GM19397 (cell line): Measurements from ENCODE around the gene CLEC18B.
"Not testable (repeated sequence)": the region's sequence is repeated elsewhere in the genome, so short reads cannot be mapped to it uniquely, and the experiment has no call there.

Experiments used
- ATAC-seq: cut with Tn5 transposase; IDR thresholded peaks from one replicate; pipeline ENCODE4 v1.9.1; 2021; ENCODE audit warnings: mild to moderate bottlenecking, moderate library complexity; ENCODE audit not compliant: unreplicated experiment

CLEC18B gene

DNA sequence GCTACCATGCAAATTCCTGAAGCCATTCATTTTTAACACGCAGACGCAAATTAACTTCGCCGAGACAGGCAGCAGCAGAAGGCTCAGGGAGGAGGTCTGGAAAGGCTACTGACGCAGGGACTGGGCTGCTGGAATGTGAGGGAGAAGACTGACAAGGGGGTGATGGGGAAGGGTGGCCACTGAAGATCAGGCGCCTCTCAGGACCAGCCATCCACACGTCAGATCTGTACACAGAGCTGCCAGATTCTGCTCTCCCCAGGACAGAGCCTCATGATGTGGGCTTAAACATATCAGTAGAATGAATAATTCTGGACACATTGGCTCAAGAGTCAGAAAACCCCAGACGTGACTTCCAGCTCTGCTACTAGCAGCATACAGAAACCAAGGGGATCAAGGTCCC lies 25.6 kb upstream of the CLEC18B start:
- ATAC-seq, result no peak

DNA sequence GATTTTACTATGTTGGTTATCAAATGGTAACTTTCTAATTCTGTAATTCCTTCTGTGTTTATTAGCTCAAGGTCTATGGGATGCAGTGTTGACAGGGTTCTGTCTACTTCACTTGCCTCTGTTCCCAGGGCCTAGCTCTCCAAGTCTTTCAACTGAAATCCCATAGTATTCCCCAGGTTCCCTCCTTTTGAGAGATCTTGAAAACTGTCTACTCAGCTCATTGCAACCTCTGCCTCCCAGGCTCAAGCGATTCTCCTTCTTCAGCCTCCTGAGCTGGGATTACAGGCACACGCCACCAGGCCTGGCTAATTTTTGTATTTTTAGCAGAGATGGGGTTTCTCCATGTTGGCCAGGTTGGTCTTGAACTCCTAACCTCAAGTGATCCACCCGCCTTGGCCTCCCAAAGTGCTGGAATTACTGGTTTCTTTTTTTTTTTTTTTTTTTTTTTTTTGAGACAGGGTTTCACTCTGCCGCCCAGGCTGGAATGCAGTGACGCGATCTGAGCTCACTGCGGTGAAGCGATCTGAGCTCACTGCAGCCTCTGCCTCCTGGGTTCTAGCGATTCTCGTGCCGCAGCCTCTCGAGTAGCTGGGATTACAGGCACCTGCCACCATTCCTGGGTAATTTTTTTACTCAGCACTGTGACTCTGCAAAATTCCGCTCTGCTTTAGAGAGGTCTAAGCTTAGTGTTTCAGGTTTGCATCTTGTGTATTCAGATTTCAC lies 22.5 kb upstream of the CLEC18B start:
- ATAC-seq, result not testable (repeated sequence)

DNA sequence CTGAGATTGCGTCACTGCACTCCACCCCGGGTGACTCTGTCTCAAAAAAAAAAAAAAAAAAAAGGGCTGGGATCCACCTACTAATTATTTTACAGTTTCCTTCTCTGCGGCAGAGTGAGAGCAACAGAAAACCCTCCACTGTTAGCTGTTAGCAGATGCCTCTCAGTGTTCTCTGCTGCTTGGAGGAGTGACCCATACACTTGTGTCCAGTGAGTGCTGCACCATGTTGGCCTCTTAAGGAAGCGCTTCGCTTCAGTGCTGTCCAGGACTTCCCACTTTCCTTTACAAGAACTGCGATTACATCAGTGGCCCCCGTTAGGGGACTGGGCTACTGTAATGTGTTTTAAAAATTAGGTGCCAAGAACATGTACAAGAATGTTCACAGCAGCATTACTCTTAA lies 18.4 kb upstream of the CLEC18B start:
- ATAC-seq, result no peak

DNA sequence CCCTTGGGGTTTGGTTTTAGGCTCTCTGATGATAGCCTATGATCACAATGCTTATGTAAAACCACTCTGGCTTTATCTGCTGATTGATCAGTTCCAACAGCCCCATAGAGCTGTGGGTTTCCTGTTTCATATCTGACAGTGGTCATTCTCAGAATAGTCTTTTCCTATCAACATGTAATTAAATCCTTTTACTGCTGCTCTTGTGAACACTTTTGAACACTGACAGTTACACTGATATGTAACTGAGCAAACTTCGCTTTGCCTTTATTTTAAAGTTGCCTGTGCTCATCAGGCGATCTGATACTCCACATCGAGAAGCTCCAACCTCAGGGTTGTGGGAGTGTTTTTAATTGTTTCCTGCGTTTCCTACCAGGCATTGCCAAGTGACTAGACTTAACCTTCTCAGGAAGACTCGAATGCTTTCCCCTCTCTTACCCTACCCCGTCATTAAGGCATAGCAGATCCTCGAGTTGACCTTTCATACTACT lies 17.3 kb upstream of the CLEC18B start:
- no peak for ATAC-seq

DNA sequence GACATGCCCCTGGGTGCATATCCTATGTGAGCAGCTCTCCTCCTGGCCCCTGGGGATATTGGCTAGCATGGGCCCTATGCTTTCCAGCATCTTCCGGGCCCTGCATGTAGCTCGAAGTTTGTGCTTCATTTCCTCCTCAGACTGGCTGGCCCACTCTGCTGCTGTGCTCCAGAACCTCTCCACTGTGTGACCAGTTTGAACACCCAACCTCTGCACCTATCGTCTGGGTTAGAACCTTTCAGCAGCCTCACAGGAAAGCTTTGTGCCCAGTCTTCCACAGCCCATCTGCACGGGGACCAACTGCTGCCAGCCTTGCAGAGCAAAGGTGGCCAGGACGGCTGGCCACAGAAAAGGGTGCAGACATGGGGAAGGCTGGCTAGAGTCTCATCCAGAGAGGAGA lies 10.2 kb upstream of the CLEC18B start:
- ATAC-seq, result no peak

DNA sequence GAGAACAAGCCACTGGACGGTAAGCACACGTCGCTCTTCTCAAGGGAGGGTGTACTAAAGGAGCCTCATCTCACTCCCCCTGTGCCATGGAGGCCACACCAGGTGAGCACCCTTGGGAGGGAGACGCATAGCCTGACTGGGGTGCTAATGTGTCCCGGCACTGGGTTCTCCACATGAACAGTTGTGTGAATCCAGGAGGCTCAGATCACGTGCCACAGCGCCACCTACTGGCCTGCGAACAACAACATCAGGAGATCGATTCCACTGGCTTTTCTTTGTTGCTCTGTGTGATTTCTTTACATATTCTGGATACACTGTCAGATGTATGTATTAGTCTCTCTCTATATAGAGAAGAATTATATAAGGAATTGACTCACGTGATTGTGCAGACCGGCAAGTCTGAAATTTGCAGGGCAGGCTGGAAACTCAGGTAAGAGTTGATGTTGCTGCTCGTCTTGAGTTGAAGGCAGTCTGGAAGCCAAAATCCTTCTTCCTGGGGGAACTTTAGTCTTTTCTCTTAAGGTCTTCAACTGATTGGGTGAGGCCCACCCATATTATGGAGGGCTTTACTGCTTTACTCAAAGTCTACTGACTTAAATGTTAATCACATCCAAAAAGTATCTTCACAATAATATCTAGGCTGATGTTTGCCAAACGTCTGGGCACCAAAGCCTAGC lies 8.9 kb upstream of the CLEC18B start:
- ATAC-seq, result not testable (repeated sequence)

DNA sequence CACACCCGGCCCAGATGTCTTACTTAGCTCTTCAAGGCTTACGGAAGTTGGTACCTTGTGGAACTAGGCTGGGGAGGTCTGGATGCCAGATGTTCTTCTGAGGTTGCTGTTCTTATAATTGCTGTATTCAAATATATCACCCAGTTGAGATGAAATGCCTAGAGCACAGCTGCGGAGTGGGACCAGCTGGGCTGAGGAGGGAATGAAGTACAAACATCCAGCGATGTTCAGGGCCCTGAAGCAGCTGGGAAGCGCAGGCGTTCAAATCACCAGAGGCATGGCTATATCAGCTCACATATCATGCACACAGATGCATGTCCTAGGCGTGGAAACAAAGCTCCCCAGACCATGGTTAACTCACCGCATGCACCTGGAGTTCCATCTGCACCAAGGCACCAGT lies 7.2 kb upstream of the CLEC18B start:
- not testable (repeated sequence) for ATAC-seq

DNA sequence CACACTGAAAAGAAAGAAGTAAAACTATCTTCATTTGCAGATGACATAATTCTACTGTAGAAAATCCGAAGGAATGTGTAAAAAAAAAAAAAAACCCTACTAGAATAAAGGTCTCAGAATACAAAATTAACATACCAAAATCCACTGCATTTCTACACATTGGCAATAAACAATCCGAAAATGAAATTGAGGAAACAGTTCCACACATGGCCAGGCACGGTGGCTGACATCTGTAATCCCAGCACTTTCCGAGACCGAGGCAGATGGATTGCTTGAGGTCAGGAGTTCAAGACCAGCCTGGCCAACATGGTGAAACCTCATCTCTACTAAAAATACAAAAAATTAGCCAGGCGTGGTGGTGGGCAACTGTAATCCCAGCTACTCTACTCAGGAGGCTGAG lies 4.5 kb upstream of the CLEC18B start:
- ATAC-seq, result not testable (repeated sequence)

DNA sequence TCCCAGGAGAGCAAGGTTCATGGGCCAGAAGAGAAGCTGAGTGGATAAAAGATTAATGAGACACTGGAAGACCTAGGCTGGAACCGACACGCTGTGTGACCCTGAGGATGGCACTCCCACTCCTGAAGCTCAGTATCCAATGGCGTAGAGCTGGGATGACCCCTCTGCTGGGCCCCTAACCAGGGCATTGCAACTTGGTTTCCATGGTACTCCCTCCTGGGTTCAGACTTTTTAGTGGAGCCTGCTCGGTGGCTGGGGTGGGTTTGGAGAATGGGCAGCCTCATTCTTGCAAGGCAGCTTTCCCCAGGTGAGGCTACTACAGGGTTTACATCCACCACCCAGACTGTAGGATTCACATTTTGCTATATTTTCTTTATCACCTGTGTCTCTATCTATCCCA lies 2.4 kb upstream of the CLEC18B start:
- ATAC-seq, result not testable (repeated sequence)

DNA sequence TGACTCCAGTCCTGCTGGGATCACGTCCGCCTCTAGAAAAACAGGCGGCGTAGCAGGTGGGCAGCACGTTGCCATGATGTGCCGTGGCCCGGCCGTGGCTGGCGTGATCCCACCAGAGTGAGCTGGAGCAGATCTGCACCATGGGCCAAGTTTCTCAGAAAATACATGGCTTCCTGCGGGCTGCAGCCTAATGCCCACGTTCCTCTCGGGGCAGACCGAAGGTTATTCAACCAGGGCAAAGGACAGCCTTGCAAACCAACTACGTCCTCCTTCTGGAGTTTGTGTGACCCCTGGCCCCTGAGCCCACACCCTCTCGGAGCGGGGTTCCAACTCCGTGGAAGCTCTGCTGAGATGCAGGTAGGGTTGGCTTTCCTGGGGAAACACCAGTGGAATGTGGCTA lies 808 bp upstream of the CLEC18B start:
- ATAC-seq, result not testable (repeated sequence)

DNA sequence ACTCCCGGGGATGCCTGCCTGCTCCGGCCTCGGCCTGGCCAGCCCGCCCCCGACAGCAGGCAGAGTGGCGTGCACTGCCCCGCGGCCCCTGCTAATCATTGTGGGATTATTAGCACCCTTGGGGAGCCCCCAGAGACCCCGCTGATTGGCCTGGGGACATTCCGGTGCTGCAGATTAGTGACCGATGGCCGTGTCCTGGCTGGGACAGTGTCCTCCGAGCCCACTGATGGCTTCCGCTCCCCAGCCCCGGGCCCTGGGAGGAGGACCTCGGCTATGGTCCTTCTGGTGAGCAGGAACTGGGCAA lies 156 bp upstream of the CLEC18B start:
- ATAC-seq, result not testable (repeated sequence)

DNA sequence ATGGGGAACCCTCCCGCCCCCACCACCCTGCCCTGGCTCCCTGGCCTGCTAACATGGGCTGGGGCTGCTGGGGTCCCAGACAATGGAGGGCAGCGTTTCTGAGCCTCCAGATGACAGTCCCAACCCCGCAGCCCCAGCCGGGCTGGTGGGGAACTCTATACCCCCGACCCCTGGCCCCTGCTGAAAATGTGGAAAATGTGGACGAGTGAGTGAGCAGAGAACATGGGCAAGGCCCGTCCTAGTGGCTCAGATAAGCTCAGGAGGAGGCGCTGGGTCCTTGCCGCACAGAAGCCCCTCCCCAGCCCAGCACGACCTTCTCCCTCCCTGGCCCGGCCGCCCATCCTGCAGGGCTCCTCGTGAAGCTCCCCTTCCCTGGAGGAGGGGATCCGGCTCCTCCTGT lies 1.5 kb downstream of the CLEC18B start:
- not testable (repeated sequence) for ATAC-seq

DNA sequence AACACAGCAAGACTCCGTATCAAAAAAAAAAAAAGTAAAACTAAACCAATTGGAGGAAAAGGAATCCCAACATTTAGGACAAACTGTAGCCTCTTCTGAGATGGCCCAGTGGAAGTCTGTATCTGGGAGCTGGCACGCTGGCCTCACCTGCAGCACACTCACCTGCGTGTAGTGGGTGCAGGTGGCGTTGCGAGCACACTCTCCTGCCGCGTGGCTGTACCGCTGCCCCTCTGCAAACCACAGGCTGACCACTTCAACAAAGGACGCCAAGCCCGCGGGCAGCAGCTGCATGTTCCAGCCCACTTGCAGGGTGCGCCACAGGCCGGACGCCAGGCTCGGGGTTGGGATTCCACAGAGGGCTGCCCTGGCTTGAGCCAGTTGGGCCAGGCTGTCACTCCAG lies 3.4 kb downstream of the CLEC18B start:
- ATAC-seq, result not testable (repeated sequence)

DNA sequence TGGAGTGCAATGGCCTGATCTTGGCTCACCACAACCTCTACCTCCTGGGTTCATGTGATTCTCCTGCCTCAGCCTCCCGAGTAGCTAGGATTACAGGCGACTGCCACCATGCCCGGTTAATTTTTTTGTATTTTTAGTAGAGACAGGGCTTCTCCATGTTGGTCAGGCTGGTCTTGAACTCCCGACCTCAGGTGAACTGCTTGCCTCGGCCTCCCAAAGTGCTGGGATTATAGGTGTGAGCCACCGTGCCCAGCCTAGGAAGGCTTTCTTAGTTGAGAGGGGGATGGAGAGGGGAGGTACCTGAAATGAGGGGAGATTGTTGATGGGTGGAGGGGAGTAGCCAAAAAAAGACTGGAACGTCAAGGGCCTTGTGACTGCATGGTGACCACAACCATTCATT lies 7.4 kb downstream of the CLEC18B start:
- ATAC-seq, result not testable (repeated sequence)

DNA sequence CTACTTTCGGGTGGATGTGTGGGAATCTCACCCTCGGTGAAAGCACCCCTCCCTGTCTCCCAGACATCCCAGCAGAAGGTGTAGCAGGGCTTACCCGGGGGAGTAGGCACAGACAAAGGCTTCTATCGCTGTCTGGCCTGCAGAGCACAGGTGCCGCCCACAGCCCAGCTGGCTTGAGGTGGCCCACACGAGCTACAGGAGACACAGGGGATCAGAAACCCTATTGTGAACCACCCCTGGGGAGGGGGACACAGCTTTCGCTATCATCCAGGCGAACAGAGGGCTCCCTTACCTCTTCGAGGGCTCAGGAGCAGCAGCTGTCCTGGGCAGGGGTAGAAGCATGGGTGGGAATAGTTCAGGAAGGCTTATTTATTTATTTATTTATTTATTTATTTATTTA lies 7.8 kb downstream of the CLEC18B start:
- ATAC-seq, result not testable (repeated sequence)

DNA sequence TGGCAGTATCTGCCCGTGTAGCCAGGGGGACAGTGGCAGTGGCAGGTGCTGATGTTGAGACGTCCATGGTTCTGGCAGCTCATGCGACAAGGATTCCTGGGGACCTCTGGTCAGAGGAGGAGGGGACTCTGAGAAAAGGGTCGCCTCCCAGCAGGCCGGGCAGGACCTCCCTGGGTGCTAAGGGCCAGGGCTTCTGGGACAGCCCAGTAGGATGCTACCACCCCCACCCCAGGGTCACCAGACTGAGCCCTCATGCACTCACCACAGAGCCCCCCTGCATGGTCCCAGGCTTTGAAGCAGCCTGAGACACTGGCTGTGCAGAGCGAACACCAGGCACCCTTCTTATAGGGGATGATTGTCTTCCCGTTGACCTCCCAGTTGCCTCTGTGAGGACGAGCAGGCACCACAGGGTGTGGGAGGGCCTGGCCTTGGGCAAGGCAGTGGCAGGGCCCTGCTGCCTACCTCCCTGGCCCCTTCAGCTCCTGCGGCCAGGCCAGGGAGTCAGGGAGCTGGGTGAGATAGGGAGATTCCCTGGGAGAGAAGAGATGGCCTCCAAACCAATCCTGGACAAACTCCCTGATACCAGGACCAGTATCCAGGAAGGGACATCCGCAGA lies 8.4 kb downstream of the CLEC18B start:
- not testable (repeated sequence) for ATAC-seq

DNA sequence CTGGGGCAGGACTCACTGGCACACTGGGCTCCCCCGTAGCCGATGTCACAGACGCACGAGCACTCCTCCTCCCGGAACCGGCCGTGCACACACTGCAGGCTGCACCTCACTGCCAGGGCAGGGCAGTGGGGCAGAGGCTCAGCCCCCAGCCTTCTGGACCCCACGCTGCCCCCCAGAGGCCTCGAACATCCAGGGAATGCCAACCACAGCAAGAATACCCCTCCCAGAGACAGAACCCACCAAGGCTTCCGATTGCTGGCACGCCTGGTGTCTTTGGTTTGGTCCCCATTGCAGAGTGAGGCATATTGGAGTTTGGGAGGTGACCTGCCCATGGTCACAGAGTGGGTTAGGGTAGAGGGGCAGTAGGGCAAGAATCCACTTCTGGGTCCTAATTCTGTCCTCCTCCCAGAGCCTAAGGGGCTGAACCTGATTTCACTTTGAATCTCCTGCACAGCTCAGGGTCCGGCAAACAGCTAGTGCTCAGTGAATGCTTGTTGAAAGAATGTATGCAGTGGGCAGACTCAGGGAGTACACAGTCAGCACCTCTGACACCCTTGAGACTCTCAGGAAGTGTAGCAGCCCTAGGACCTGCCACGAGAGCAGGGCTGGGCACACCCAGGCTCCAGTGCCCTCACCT lies 9.0 kb downstream of the CLEC18B start:
- not testable (repeated sequence) for ATAC-seq

DNA sequence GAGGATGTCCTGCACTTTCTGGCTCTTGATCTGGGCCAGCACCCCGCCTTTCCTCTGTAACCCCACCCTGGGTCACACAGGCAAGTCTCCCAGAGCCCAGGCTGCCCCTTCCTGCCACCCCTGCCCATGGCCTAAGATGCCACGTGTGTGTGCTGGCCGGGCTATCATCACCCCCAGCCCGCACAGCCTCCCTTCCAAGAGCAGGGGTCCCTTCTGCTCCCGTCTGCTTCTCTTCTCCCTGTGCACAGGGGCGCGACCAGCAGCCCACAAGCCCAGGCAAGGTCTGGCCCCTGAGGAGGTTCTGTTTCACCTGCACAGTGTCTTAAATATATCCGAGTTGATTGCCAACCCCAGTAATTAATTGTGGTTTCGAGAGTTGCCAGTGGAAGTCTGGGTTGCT lies 10.3 kb downstream of the CLEC18B start:
- not testable (repeated sequence) for ATAC-seq

DNA sequence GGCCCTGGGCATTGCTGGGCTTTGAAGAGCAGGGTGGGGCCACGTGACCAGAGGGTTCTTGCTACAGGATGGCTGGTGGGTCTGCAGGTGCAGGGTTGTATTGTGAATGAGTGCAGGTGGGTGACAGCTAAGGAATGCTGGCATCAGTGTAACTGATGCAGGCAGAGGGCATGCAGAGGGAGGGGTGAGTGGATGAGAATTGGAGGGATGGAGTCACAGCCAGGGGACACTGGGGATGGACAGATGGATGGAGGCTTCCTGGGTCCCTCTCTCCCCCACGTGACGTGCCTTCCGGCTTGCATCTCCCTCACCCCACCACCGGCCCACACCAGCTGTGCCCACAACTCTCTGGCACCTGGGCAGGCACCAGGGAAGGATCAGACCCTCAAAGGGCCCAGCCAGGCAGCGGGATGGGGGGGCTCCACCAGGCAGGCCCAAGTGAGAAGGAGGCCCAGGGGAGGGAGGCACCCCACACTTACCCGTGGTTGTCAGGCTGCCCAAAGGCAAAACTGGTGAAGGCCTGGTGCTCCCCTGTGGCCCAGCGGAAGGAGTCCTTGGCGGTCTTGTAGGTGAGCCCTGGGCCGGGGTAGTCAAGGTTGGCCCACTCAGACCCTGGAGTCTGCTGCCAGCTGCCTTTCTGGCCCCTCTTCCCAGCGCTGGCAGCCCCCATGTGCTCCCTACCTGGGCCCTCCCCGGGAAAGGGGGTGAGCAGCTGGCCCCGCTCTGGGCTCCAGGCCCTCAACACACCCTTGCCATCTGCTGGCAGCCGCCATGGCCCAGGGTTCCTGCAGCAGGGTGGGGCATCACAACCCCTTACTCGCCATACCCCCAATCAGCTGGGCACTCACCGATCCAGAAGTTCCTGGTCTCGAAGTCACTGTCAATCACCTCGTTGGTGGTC lies 11.0 kb downstream of the CLEC18B start:
- ATAC-seq, result not testable (repeated sequence)

DNA sequence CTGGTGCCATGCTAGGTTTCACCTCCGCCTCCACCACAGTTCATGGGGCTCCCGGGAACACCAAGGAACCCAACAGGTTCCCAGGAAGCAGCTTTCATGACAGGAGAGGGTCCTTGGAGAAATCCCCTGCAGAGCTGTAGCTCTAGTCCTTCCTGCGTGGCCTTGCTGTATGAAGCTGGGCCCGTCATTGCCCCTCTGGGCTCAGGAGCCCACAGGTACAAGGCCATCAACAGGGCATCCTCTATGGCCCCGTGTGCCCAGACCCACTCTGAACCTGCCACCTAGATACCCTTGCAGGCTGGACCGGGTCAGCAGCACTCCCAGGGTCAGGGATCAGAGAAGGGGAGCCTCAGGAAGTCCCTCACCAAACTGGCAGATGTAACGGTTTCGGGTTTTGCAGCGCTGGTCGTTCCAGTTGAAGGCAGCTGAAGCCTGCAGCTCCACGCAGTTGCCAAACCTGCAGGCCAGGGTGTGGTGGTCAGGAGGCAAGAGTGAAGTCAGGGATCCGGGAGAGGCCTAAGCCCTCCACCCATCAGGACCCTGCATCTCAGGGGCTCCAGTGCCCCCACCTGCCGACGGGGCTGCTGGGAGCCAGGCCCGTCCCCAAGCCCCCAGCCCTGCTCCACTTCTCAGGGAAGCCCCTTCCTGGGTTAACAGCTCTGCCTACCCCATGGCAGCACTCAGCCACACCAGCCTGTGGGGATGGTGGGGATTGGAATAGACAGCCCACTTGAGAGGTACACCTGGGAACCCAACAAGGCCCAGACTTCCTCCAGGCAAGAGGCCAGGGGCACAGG lies 11.9 kb downstream of the CLEC18B start:
- ATAC-seq, result not testable (repeated sequence)
